RWPE1 (cell line): ENCODE measurements around the gene TBCE.

ENCODE experiments used
- CTCF ChIA-PET: fragments of 350-600 bp; sonication (Branson Sonifier 250); formaldehyde crosslinking; extraction: SDS; loops from one replicate; lab custom pipeline; 2021; lab: Yijun Ruan, JAX
- POLR2A ChIA-PET: fragments of 400-600 bp; formaldehyde crosslinking; extraction: SDS; loops from one replicate; lab custom pipeline; 2020; ENCODE audit warnings: antibody characterized with exemption; ENCODE audit not compliant: low non-redundant PET; lab: Yijun Ruan, JAX
- DNase-seq: peaks from one replicate; pipeline ENCODE4 v3.0.0; 2012; ENCODE audit warnings: low spot score
- H3K27ac ChIP-seq: fragments of 450-650 bp; 2 replicates; pipeline ENCODE4 v1.5.1; 2017
- CTCF ChIP-seq: fragments of 450-650 bp; conservative IDR thresholded peaks from 2 replicates; pipeline ENCODE4 v1.5.1; 2017; ENCODE audit warnings: low read depth, mild to moderate bottlenecking

The TBCE gene

DNA sequence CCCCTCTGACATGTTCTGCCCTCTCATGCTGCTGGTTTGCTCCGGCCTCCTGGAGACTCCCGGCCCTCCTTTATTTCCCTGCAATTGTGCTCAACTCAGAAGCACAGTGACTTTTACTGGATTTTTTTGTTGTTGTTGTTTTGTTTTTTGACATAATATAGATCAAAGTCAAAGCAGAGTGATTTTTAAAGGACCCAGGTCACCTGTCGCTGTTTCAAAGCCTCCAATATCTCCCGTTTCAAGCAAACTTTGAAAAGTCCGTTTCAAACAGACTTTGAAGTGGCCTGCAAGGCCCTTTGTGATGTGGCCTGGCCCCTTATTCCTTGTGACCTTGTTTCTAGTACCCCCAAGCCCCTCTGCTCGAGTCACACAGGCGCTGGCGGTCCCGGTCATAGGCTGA, 58.1 kb downstream of the TBCE start:
- no peak overlapping the region for H3K27ac ChIP-seq
- DNase-seq, result no peak
- no peak for TF ChIP-seq CTCF
- ChIA-PET CTCF (interaction anchor here (0.6 kb wide), 1 partner anchor 101 kb away, joined by 5 read pairs; no protein-coding TSS in a partner anchor), POLR2A (no interaction called here)

DNA sequence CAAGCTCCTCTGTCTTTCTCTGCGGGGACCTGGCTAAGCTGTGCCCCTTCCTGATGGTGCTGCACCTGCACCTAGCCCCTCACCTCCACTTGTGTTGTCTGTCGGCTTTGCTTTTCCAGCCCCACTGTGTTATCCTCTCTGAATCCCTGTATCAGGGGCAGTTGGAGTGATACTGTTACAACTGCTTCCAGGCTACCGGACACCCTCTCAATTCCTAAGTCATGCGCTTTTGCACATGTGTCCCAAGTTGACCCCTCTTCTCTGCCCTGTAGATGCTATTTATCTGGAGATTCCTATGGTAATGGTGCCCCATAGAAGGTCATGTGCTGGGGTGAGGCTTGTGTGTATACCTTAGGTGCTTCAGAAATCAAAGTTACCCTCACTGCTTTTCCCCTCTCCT, 58.9 kb downstream of the TBCE start:
- no peak overlapping the region for H3K27ac ChIP-seq
- ChIA-PET POLR2A (no interaction called here), CTCF (interaction anchor here (0.6 kb wide), 1 partner anchor 102 kb away, joined by 5 read pairs; no protein-coding TSS in a partner anchor)
- no peak for DNase-seq
- no peak for TF ChIP-seq CTCF

- POLR2A ChIA-PET, result no interaction called here
- CTCF ChIA-PET, result no interaction called here
These were observed 59.5 kb downstream of the TBCE start for GRCh38 chr1:235426680-235427079.

GRCh38 chr1:235427447-235427846, 60.2 kb downstream of the TBCE start:
- ChIA-PET CTCF (no interaction called here), POLR2A (interaction anchor here (0.7 kb wide), 1 partner anchor 13 kb away, joined by 4 read pairs; no protein-coding TSS in a partner anchor)
- no peak overlapping the region for H3K27ac ChIP-seq
- DNase-seq, result no peak
- TF ChIP-seq CTCF, result no peak

More at GRCh38 chr1:235426680-235427079, 59.5 kb downstream of the TBCE start:
- no peak overlapping the region for H3K27ac ChIP-seq
- no peak for DNase-seq
- no peak for TF ChIP-seq CTCF

GRCh38 chr1:235429143-235429542, 61.9 kb downstream of the TBCE start:
- peak; percentile 21 for DNase-seq
- TF ChIP-seq CTCF, result no peak
- POLR2A ChIA-PET, result no interaction called here
- H3K27ac ChIP-seq, result no peak overlapping the region
- CTCF ChIA-PET, result no interaction called here

- CTCF ChIA-PET, result interaction anchor here (0.6 kb wide), 1 partner anchor 14 kb away, joined by 3 read pairs; no protein-coding TSS in a partner anchor
- POLR2A ChIA-PET, result interaction anchor here (0.7 kb wide), 1 partner anchor 302 kb away, joined by 4 read pairs; the partner anchor contains the start of gene TOMM20
- no peak for TF ChIP-seq CTCF
- no peak for DNase-seq
- H3K27ac ChIP-seq, result no peak overlapping the region
These were observed 63.8 kb downstream of the TBCE start for GRCh38 chr1:235430991-235431390.
